CD4-positive, CD25-positive, alpha-beta regulatory T cell (primary cell): Measurements from ENCODE around the gene SPRR5. TPM values are rescaled to one million over a fixed set of nuclear protein-coding genes. Genes with fewer than 3 reads are reported as not detected.

ENCODE experiments used
- ATAC-seq, 2 donors: fragments of 150-1000 bp; cut with Tn5 transposase; one replicate each; pipeline ENCODE4 v1.10.0; 2021; ENCODE audit warnings: low read depth in 2 of 2, moderate number of reproducible peaks in 2 of 2, moderate library complexity in 1 of 2
- DNase-seq, 3 donors: peaks; one replicate each; pipeline versions ENCODE4 v3.0.0 to v3.0.0-alpha.2; 2012 to 2022; ENCODE audit warnings: mixed read lengths in 1 of 3
- H3K27ac ChIP-seq: one replicate; pipeline ENCODE4 v1.7.0; 2013; ENCODE audit warnings: mild to moderate bottlenecking, low read length; ENCODE audit not compliant: insufficient read depth, poor library complexity, severe bottlenecking
- H3K27me3 ChIP-seq: one replicate; pipeline ENCODE4 v1.7.0; 2013; ENCODE audit warnings: low read length; ENCODE audit not compliant: control insufficient read depth, insufficient read depth
- H3K36me3 ChIP-seq: one replicate; pipeline ENCODE4 v1.7.0; 2013; ENCODE audit warnings: mild to moderate bottlenecking, low read length, moderate library complexity; ENCODE audit not compliant: control insufficient read depth, insufficient read depth
- H3K4me1 ChIP-seq: 2 replicates; pipeline ENCODE4 v1.7.0; 2013; ENCODE audit warnings: mild to moderate bottlenecking, low read length; ENCODE audit not compliant: insufficient read depth, control insufficient read depth, poor library complexity, severe bottlenecking
- H3K4me3 ChIP-seq: one replicate; pipeline ENCODE4 v1.7.0; 2013; ENCODE audit warnings: low read depth, mild to moderate bottlenecking, low read length, moderate library complexity
- H3K9me3 ChIP-seq, 2 experiments: 1 replicate in 1 of 2; 2 replicates in 1 of 2; pipeline ENCODE4 v1.7.0; 2013; ENCODE audit warnings: low read length in 2 of 2, mild to moderate bottlenecking in 1 of 2, moderate library complexity in 1 of 2; ENCODE audit not compliant: control insufficient read depth in 2 of 2
- H3K27ac Mint-ChIP-seq, 3 donors: one replicate each; pipeline ENCODE4 v1.8.0; 2020 to 2022; ENCODE audit warnings: mild to moderate bottlenecking in 3 of 3, mixed read lengths in 3 of 3, moderate library complexity in 2 of 3
- H3K27me3 Mint-ChIP-seq: one replicate; pipeline ENCODE4 v1.8.0; 2022; ENCODE audit warnings: mild to moderate bottlenecking, mixed read lengths
- H3K36me3 Mint-ChIP-seq: one replicate; pipeline ENCODE4 v1.8.0; 2020; ENCODE audit warnings: mixed read lengths
- H3K4me1 Mint-ChIP-seq, 4 donors: one replicate each; pipeline ENCODE4 v1.8.0; 2020 to 2022; ENCODE audit warnings: mixed read lengths in 4 of 4, mild to moderate bottlenecking in 1 of 4
- H3K4me3 Mint-ChIP-seq, 4 donors: one replicate each; pipeline ENCODE4 v1.8.0; 2020 to 2022; ENCODE audit warnings: mild to moderate bottlenecking in 4 of 4, mixed read lengths in 4 of 4, moderate library complexity in 3 of 4
- H3K9me3 Mint-ChIP-seq, 7 donors: one replicate each; pipeline ENCODE4 v1.8.0; 2020 to 2022; ENCODE audit warnings: mixed read lengths in 7 of 7, mild to moderate bottlenecking in 3 of 7, moderate library complexity in 2 of 7
- polyA plus RNA-seq, 4 donors: library from polyadenylated mRNA; unstranded; fragments of 300-500 nt; fragmentation: Illumina TruSeq; gene quantifications; one replicate each; pipeline ENCODE4 v1.2.3, GENCODE V29; 2021
- total RNA-seq: library from RNA; stranded (reverse); gene quantifications from one replicate; pipeline ENCODE4 v1.2.3, GENCODE V29; 2022

The SPRR5 gene
- total and polyA plus RNA-seq, 5 donors from 2014 or later = not detected

- H3K4me1 Mint-ChIP-seq = no peaks in the 10 kb centered on the region
- no peak overlapping the region for H3K4me3 Mint-ChIP-seq
- DNase-seq (no peak), ATAC-seq (no peak)
- Histone ChIP-seq H3K9me3 (no peaks in the 10 kb centered on the region), H3K27ac (no peak overlapping the region), H3K27me3 (no peaks in the 10 kb centered on the region), H3K4me3 (no peak overlapping the region), H3K4me1 (no peaks in the 10 kb centered on the region), H3K36me3 (no peaks in the 10 kb centered on the region)
- peaks cover 0 to 4% (median 0%) of the 10 kb centered on the region in 7 donors for H3K9me3 Mint-ChIP-seq
- no peaks in the 10 kb centered on the region for H3K36me3 Mint-ChIP-seq
- H3K27ac Mint-ChIP-seq = no peak overlapping the region
- peaks cover 16% of the 10 kb centered on the region for H3K27me3 Mint-ChIP-seq
These were observed 4.7 kb downstream of the SPRR5 start for GRCh38 chr1:152951711-152952110.

- ATAC-seq = no peak
- H3K27me3 Mint-ChIP-seq = peaks cover 8% of the 10 kb centered on the region
- H3K9me3 ChIP-seq = no peaks in the 10 kb centered on the region
These were observed 6.8 kb downstream of the SPRR5 start for GRCh38 chr1:152953761-152954160.

GRCh38 chr1:152954436-152954835 lies 7.4 kb downstream of the SPRR5 start:
- H3K9me3 Mint-ChIP-seq = peaks cover 0 to 6% (median 0%) of the 10 kb centered on the region in 7 donors
- Histone ChIP-seq H3K36me3 (no peaks in the 10 kb centered on the region), H3K27ac (no peak overlapping the region), H3K4me3 (no peak overlapping the region), H3K9me3 (no peaks in the 10 kb centered on the region), H3K4me1 (no peaks in the 10 kb centered on the region), H3K27me3 (no peaks in the 10 kb centered on the region)
- H3K4me3 Mint-ChIP-seq = no peak overlapping the region
- H3K27ac Mint-ChIP-seq = no peak overlapping the region
- ATAC-seq (no peak), DNase-seq (no peak)
- peaks cover 8% of the 10 kb centered on the region for H3K27me3 Mint-ChIP-seq
- no peaks in the 10 kb centered on the region for H3K4me1 Mint-ChIP-seq
- no peaks in the 10 kb centered on the region for H3K36me3 Mint-ChIP-seq

More at GRCh38 chr1:152953761-152954160, 6.8 kb downstream of the SPRR5 start:
- no peak overlapping the region for H3K27ac ChIP-seq
- H3K36me3 ChIP-seq = no peaks in the 10 kb centered on the region
- Mint-ChIP-seq H3K4me1 (no peaks in the 10 kb centered on the region), H3K36me3 (no peaks in the 10 kb centered on the region), H3K9me3 (peaks cover 0 to 6% (median 0%) of the 10 kb centered on the region in 7 donors), H3K27ac (no peak overlapping the region), H3K4me3 (no peak overlapping the region)
- no peaks in the 10 kb centered on the region for H3K4me1 ChIP-seq
- DNase-seq = no peak
- H3K4me3 ChIP-seq = no peak overlapping the region
- H3K27me3 ChIP-seq = no peaks in the 10 kb centered on the region

GRCh38 chr1:152957561-152957960 lies 10.6 kb downstream of the SPRR5 start:
- H3K4me1 ChIP-seq = no peaks in the 10 kb centered on the region
- Mint-ChIP-seq H3K27ac (no peak overlapping the region), H3K4me3 (no peak overlapping the region), H3K9me3 (peaks cover 0 to 4% (median 0%) of the 10 kb centered on the region in 7 donors), H3K4me1 (no peaks in the 10 kb centered on the region), H3K27me3 (no peaks in the 10 kb centered on the region), H3K36me3 (no peaks in the 10 kb centered on the region)
- H3K9me3 ChIP-seq = no peaks in the 10 kb centered on the region
- no peaks in the 10 kb centered on the region for H3K27me3 ChIP-seq
- no peak overlapping the region for H3K27ac ChIP-seq
- H3K36me3 ChIP-seq = no peaks in the 10 kb centered on the region
- DNase-seq = no peak
- no peak overlapping the region for H3K4me3 ChIP-seq
- no peak for ATAC-seq

GRCh38 chr1:152959273-152959672 lies 12.3 kb downstream of the SPRR5 start:
- Mint-ChIP-seq H3K27me3 (peaks cover 4% of the 10 kb centered on the region), H3K27ac (no peak overlapping the region), H3K36me3 (no peaks in the 10 kb centered on the region), H3K9me3 (peaks cover 0 to 7% (median 0%) of the 10 kb centered on the region in 7 donors), H3K4me1 (no peaks in the 10 kb centered on the region), H3K4me3 (no peak overlapping the region)
- H3K4me1 ChIP-seq = no peaks in the 10 kb centered on the region
- H3K27ac ChIP-seq = no peak overlapping the region
- H3K9me3 ChIP-seq = no peaks in the 10 kb centered on the region
- no peak overlapping the region for H3K4me3 ChIP-seq
- ATAC-seq (no peak), DNase-seq (no peak)
- H3K36me3 ChIP-seq = no peaks in the 10 kb centered on the region
- H3K27me3 ChIP-seq = no peaks in the 10 kb centered on the region

- no peaks in the 10 kb centered on the region for H3K9me3 ChIP-seq
- ATAC-seq (no peak), DNase-seq (no peak)
- H3K4me1 ChIP-seq = no peaks in the 10 kb centered on the region
- no peak overlapping the region for H3K27ac ChIP-seq
- Mint-ChIP-seq H3K4me3 (no peak overlapping the region), H3K36me3 (no peaks in the 10 kb centered on the region), H3K4me1 (no peaks in the 10 kb centered on the region), H3K9me3 (peaks cover 0 to 7% (median 0%) of the 10 kb centered on the region in 7 donors), H3K27me3 (peaks cover 4% of the 10 kb centered on the region), H3K27ac (no peak overlapping the region)
- no peaks in the 10 kb centered on the region for H3K27me3 ChIP-seq
- no peak overlapping the region for H3K4me3 ChIP-seq
- H3K36me3 ChIP-seq = no peaks in the 10 kb centered on the region
These were observed 12.9 kb downstream of the SPRR5 start for GRCh38 chr1:152959801-152960451.

GRCh38 chr1:152960452-152961044 lies 13.5 kb downstream of the SPRR5 start:
- ATAC-seq (no peak), DNase-seq (peak in 1 of 3 donors; percentile 2)
- H3K27me3 ChIP-seq = no peaks in the 10 kb centered on the region
- H3K27ac Mint-ChIP-seq = no peak overlapping the region
- H3K27ac ChIP-seq = no peak overlapping the region
- no peaks in the 10 kb centered on the region for H3K4me1 Mint-ChIP-seq
- H3K36me3 ChIP-seq = no peaks in the 10 kb centered on the region
- H3K4me3 Mint-ChIP-seq = no peak overlapping the region
- peaks cover 8% of the 10 kb centered on the region for H3K27me3 Mint-ChIP-seq
- no peaks in the 10 kb centered on the region for H3K36me3 Mint-ChIP-seq
- no peaks in the 10 kb centered on the region for H3K4me1 ChIP-seq
- H3K9me3 ChIP-seq = no peaks in the 10 kb centered on the region
- H3K9me3 Mint-ChIP-seq = peaks cover 0 to 7% (median 0%) of the 10 kb centered on the region in 7 donors
- H3K4me3 ChIP-seq = no peak overlapping the region
